ENCODE measurements around the gene TREML2.
"Not testable (repeated sequence)": the region's sequence is repeated elsewhere in the genome, so short reads cannot be mapped to it uniquely, and the experiment has no call there.

The TREML2 gene

GRCh38 chr6:41200901-41201763, at the start of gene TREML2:
TREML2 (minus strand) TSS chr6:41201149; CDS start chr6:41201008, 141 bp downstream.
- peak; percentile 35 for DNase-seq

GRCh38 chr6:41247882-41248705, 47.1 kb upstream of the TREML2 start:
- DNase-seq: no peak

GRCh38 chr6:41247288-41247865, 46.4 kb upstream of the TREML2 start:
- DNase-seq: no peak

- not testable (repeated sequence) for DNase-seq
Observed at GRCh38 chr6:41246529-41246928, 45.6 kb upstream of the TREML2 start.

- DNase-seq: no peak
Observed at GRCh38 chr6:41239467-41240159, 38.7 kb upstream of the TREML2 start.

- DNase-seq: no peak
Observed at GRCh38 chr6:41237128-41237527, 36.2 kb upstream of the TREML2 start.

GRCh38 chr6:41236276-41236675, 35.3 kb upstream of the TREML2 start:
- no peak for DNase-seq

GRCh38 chr6:41232667-41233066, 31.7 kb upstream of the TREML2 start:
- DNase-seq: no peak

- no peak for DNase-seq
Observed at GRCh38 chr6:41231246-41231645, 30.3 kb upstream of the TREML2 start.

- DNase-seq: no peak
Observed at GRCh38 chr6:41229721-41230120, 28.8 kb upstream of the TREML2 start.

GRCh38 chr6:41228616-41229015, 27.7 kb upstream of the TREML2 start:
- DNase-seq: no peak

- no peak for DNase-seq
Observed at GRCh38 chr6:41228096-41228495, 27.1 kb upstream of the TREML2 start, which contains the start of gene TREML4. TREML4 (plus strand) TSS chr6:41228349; CDS start chr6:41228428, 79 bp downstream.

GRCh38 chr6:41226752-41227151, 25.8 kb upstream of the TREML2 start:
- DNase-seq: no peak

GRCh38 chr6:41224800-41225199, 23.9 kb upstream of the TREML2 start:
- no peak for DNase-seq

- DNase-seq: no peak
Observed at GRCh38 chr6:41222513-41222912, 21.6 kb upstream of the TREML2 start.

- no peak for DNase-seq
Observed at GRCh38 chr6:41222045-41222444, 21.1 kb upstream of the TREML2 start.

GRCh38 chr6:41216616-41217015, 15.7 kb upstream of the TREML2 start:
- DNase-seq: no peak

GRCh38 chr6:41215777-41216176, 14.8 kb upstream of the TREML2 start:
- no peak for DNase-seq

- no peak for DNase-seq
Observed at GRCh38 chr6:41214559-41215238, 13.8 kb upstream of the TREML2 start.

- no peak for DNase-seq
Observed at GRCh38 chr6:41209547-41210320, 8.8 kb upstream of the TREML2 start.

- DNase-seq: no peak
Observed at GRCh38 chr6:41208439-41209106, 7.6 kb upstream of the TREML2 start.
